Stimulated activated CD4-positive, alpha-beta T cell treated with anti-CD3 and anti-CD28 coated beads, TNF-alpha, amount 100 ng/mL, for 24 hours (primary cell): ENCODE data around the gene SBK1.

Experiments used
- DNase-seq, 3 experiments: peaks; one replicate each; pipeline ENCODE4 v3.0.0-alpha.2; 2020; ENCODE audit warnings: low read depth in 3 of 3

SBK1 gene

GRCh38 chr16:28282045-28282444 is 10.3 kb upstream of the SBK1 start:
- no peak for DNase-seq

DNA sequence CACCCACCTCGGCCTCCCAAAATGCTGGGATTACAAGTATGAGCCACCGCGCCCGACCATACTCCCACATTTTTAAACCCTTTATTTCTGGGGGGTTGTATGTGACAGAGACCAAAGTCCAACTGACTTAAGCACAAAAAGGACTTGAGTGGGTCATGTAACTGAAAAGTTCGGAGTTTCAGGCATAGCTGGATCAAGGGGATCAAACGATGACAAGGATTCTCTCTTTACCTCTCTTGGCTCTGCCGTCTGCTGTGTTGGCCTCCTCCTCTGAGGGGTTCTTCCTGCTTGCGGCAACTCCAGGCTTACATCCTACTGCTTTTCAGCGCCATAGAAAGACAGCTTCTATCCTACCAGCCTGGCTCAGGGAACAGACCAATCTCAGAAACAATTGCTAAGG is 9.2 kb upstream of the SBK1 start:
- no peak for DNase-seq

- DNase-seq, result no peak
These were observed 8.3 kb upstream of the SBK1 start for GRCh38 chr16:28283798-28284577.

DNA sequence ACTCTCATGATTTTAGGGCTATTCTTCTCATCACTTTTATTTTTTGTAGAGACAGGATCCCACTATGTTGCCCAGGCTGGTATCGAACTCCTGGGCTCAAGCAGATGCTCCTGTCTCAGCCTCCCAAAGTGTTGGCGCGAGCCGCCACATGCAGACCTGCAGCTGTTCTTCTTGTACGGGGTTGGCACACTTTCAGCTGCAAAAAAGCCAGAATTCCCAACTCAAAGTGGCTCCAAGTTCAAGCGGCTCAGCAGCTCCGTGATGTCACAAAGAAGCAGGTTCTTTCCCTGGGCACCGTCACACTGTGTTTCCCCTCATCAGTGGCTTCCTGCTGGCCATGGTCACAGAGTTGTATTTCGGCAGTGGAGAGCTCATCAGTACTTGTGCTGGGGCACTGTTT is 6.7 kb upstream of the SBK1 start:
- DNase-seq, result no peak

DNA sequence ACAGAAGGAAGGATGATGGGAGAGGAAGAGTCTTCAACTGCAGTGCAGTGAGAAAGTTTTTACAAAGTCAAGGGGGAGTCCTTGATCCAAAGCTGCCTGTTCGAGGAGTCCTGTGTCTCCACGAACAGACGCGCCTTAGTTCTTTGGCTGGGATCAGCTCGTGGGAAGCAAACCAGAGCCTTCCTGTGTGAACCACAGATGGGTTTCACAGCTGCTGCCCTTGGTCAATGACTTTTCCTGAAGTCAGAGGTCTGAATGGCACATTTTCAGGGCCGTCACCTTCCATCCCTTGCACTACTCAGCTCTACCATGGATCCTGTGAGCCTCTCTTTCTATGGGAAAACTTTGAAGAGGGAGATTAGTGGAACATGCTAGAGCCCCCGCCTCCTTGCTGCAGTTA is 4.2 kb upstream of the SBK1 start:
- DNase-seq, result no peak

DNA sequence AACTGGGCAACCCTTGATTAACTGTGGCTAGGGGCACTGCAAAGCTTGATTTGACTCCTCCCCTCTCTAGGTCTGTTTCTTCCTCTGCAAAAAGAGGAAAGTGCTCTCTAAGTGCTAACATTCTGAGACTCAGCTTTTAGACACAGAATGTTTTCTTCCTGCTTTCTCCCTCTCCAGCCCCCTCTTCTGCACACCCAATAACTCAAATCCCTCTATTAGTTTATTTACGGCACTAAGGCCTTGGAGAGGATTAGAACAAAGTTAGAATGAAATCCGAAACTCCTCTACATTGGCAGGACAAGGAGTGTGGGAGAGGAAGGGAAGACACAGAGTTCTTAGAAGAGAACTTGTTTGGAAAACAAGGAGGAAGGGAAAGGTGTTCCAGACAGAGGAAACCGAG is 3.3 kb upstream of the SBK1 start:
- DNase-seq, result no peak

DNA sequence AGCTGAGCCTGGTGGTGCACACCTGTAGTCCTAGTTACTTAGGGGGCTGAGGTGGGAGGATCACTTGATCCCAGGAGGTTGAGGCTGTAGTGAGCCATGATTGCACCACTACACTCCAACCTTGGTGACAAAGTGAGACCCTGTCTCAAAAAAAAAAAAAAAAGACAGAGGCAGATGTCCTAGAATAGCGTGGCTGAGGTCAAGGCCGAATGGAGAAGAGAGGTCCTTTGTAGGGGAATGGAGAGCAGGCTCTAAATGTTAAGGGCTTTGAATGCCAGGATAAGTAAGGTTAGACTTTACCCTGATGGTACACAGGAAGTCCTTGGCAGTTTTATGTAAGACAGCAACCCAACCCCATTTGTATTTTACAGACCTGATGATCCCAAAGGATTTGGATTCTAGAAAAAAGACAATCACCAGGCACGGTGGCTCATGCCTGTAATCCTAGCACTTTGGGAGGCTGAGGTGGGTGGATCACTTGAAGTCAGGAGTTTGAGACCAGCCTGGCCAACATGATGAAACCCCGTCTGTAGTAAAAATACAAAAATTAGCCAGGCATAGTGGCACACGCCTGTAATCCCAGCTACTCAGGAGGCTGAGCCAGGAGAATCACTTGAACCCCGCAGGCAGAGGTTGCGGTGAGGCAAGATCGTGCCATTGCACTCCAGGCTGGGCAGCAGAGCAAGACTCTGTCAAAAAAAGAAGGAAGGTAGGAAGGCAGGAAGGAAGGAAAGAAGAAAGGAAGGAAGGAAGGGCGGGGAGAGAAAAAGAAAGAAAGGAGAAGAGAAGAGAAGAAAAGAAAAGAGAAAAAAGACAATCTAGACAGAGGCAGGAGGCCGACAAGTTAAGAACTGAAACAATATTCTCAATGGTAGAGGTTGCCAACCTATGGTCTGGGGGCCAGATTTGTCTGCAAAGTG is 2.1 kb upstream of the SBK1 start:
- DNase-seq, result no peak

GRCh38 chr16:28290859-28291254 is 1.5 kb upstream of the SBK1 start:
- DNase-seq, result no peak

- no peak for DNase-seq
These were observed 641 bp downstream of the SBK1 start for GRCh38 chr16:28292731-28293600.

DNA sequence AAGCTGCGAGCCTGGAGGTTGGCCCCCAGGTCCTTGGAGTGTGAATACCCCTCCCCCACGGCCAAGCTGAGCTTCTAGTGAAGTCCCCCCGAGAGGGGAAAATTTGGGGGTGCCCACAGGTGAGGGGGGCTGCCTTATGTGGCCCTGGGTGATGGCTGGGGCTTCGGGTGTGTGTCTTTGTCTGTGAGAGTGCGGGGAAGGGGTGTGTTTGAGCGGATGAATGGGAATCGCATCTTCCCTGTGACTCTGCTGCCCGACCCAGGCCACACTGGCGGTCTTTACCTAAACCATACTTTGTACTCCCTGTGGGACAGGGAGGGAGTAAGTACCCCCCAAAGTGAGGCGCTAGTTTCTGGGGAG is 1.3 kb downstream of the SBK1 start:
- DNase-seq, result no peak

DNA sequence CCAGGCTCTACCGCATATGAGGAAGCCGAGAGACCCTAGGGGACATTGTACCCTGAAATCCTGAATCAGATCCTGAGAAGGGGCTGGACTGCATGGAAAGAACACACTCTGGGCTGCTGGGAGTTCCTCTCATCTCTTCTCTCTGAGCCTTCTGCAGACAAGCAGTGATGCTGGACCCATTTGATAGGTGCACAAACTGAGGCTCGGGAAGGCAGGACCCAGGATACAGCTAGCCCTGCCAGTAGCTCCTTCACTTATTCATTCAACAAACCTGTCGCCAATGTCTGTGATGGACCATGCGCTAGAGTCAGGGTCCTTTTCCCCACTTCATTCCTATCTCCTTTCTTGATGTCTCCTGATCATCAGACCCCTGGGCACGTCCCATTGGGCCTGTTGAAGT is 1.9 kb downstream of the SBK1 start:
- no peak for DNase-seq

- no peak for DNase-seq
These were observed 3.0 kb downstream of the SBK1 start for GRCh38 chr16:28295276-28295675.

DNA sequence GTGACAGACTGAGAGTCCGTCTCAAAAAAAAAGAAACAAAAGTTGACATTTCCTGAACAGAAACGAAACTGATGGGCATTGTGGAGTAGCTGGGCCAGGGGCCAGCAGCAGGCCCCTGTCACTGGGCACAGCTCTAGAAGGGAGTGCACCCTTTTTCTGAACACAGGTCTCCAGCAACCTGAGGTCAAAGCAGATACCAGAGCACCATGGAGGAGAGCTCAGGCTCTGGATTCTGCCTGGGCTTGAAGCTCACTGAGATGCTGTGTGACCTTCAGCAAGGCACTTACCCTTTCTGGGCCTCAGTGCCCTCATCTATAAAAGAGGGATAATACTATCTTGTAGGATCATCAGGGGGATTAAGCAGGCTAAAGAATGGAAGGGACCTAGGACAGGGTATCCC is 5.0 kb downstream of the SBK1 start:
- no peak for DNase-seq

DNA sequence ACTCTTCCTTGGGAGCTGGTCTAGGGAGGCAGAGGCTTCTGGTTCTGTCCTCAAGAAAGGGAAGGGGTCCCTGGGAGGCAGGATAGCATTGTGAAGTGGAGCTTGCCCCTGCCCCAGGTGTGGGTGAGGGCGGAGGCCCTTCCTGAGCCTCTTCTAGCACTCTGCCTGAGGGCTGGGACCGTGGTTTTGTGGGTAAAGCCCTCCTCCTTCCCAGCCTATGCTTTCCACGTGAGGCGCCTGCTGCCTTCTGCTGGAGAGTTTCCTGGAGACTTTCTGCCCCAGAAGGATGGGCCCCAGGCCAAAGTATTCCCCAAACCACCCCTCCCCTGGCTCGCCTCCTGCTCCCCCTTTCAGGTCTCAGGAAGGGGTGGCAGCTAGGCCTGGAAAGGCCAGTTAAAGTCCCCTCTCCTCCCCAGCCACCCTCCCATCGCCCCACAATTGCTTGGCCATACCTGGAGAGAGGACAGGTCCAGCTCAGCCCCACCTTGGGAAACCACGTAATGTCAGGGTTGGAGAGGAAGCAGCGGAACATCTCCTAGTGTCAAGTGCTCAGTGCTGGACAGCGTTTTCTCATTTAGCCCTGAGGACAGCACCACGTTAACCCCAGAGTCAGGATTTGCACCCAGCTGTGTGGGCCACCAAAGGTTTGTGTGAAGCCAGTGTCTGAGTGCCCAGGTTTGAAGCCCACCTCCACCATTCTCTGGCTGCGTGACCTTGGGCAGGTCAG is 5.6 kb downstream of the SBK1 start:
- no peak for DNase-seq

DNA sequence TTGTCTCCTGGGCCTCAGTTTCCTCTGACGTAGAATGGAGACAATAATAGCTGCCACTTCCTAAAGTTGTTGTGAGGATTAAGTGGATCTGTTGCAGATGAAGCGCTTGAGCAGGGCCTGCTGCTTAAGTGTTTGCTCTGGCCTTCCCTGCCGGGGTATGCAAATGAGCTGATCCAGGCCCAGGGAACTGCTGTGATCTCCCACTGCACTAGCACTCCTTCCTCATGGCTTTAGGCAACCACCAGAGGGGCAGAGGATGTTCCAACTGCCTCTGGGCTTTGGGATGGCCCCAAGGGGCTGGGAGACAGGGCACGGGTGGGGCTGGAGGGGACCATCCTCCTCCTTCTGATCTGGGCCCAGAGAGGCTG is 6.2 kb downstream of the SBK1 start:
- no peak for DNase-seq

DNA sequence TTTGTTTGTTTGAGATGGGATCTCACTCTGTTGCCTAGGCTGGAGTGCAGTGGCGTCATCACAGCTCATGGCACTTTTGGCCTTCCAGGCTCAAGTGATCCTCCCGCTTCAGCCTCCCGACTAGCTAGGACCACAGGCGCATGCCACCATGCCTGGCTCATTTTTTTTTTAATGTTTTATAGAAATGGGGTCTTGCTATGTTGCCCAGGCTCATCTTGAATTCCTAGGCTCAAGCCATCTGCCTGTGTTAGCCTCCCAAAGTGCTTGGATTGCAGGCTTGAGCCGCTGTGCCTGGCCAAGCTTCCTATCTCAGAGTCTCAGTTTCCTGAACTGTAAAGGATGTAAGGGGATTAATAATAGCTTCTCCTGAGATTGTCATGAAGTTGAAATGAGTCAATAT is 8.0 kb downstream of the SBK1 start:
- DNase-seq, result no peak

DNA sequence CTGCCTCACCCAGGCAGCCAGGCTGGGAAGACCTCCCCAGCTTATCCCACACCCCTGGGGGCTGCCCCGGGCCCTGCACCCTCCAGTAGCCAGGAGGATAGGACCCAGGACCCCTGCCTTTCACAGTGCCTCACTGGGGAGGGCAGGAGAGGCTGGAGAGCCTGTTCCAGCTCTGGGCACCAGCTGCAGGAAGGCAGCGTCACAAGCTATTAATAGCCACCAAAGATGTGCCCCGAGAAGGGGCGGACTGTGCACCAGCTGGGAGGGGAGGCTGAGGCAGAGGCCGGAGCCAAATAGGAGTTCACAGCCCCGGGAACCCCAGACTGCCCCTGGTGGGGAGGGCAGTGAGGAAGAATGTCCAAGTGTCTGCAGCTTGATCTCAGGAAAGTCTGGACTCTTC is 8.8 kb downstream of the SBK1 start:
- no peak for DNase-seq

DNA sequence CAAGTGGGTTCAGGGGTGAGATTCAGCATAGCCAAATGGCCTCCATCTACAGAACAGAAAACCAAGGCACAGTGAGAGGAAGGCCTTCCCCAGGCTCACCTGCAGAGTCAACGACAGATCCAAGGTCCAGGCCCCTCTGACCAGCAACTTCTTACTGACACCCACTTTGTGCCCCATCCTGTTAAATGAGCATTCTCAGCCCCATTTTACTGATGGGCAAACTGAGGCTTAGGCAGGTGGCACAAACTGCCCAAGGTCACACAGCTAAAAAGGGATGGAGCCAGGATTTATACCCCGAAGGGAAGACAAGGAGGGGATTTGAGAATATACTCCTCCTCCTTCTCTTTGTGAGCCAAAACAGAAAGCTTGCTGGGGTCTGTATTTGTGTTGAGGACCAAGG is 9.3 kb downstream of the SBK1 start:
- DNase-seq, result no peak

GRCh38 chr16:28303132-28303531 is 10.8 kb downstream of the SBK1 start:
- DNase-seq, result no peak

GRCh38 chr16:28304214-28304613 is 11.9 kb downstream of the SBK1 start:
- no peak for DNase-seq

- no peak for DNase-seq
These were observed 15.6 kb downstream of the SBK1 start for GRCh38 chr16:28307936-28308335.
